GM19351 (cell line): Measurements from ENCODE around the gene SPOPL.
A peak's percentile ranks its signal among the peaks of the same experiment; 100 is the strongest.
"Not testable (repeated sequence)": the region's sequence is repeated elsewhere in the genome, so short reads cannot be mapped to it uniquely, and the experiment has no call there.

Source experiments
- ATAC-seq: cut with Tn5 transposase; IDR thresholded peaks from one replicate; pipeline ENCODE4 v1.9.1; 2021; ENCODE audit warnings: mild to moderate bottlenecking, moderate library complexity; ENCODE audit not compliant: unreplicated experiment

The SPOPL gene

DNA sequence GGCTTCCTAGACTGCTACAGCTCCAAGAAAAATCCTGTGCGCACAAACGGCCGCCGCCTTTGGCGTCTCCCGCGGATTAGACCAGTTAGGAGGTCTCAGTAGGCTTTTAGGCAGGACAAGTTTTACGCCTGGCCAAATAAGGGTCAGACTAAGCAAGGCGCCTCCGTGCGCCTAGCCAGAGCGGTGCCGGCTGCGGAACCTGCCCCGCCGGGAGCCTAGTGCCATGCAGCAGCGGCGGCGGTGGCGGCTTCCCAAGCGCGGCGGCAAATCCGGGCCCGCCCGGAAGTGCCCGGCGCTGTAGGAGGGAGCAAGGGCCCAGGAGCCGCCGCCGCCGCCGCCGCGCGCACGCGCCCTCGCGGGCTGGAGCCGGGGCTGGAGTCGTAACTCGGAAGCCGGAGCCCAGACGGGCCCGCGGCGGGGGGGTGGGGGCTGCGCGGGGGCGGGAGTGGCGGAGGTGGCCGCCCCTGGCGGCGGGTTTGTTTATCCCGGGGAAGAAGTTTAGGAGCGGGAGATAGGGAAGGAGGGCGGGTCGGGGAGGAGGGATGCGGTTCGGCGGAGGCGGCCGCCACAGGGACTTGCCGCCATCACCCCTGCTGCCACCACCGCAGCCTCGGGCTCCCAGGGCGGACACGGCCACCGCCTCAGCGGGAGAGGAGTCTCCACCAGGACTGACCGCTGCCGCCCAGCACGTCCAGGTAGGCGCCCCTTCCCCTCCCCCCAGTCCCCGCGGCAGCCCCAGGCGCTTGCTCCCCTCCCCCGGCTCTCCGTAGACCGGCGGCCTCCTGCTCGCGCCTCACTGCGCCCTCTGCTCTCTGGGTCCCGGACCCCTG lies at the start of gene SPOPL:
TSS of gene SPOPL (plus strand) at position 346 of the 830 bp plus-strand sequence. CDS start 48,447 bp downstream, outside the sequence.
- ATAC-seq: peak; percentile 65

- ATAC-seq: no peak
These were observed 49.2 kb upstream of the SPOPL start for GRCh38 chr2:138452324-138452723.

DNA sequence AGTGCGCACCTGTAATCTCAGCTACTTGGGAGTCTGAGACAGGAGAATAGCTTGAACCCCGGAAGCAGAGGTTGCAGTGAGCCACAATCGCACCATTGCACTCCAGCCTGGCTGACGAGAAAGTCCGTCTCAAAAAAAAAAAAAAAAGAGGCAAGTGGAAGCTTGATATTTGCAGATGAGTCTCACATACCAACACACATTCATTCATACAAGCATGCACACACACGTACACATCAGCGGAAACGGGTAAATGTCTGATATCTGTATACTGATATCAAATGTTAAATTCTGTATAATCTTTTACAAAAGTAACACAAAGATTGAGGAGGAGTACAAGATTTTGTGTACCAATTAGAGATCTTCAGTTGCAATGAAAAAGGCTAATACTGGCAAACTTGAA lies 47.8 kb upstream of the SPOPL start:
- ATAC-seq: no peak

- no peak for ATAC-seq
These were observed 46.8 kb upstream of the SPOPL start for GRCh38 chr2:138454761-138455160.

DNA sequence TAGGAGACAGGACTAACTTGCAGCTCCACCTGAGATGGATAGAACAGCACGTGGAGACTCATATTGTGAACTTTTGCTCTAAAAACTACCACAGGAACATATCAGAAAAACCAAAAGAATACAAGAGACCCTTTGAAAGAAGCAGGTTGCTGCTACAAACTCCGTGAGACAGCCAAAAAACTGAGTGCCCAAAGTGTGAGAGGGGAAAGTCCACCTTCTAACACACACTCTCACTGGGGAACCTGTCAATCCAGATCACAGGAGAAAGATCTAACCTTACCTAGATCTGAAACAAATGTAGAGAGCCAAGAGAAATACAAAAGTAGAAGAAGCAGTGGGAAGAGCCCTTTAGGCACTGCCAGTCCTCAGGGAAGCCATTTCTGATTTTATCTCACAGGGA lies 46.3 kb upstream of the SPOPL start:
- ATAC-seq: no peak

GRCh38 chr2:138455691-138456090 lies 45.9 kb upstream of the SPOPL start:
- ATAC-seq: no peak

DNA sequence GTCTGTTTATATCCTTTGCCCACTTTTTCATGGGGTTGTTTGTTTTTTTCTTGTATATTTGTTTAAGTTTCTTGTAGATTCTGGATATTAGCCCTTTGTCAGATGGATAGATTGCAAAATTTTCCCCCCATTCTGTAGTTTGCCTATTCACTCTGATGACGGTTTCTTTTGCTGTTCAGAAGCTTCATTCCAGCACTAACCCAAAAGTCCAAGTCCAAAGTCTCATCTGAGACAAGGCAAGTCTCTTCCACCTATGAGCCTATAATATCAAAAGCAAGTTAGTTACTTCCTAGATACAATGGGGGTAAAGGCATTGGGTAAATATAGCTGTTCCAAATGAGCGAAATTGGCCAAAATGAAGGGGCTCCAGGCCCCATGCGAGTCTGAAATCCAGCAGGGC lies 38.9 kb upstream of the SPOPL start:
- not testable (repeated sequence) for ATAC-seq

GRCh38 chr2:138468617-138469016 lies 33.0 kb upstream of the SPOPL start:
- ATAC-seq: no peak

DNA sequence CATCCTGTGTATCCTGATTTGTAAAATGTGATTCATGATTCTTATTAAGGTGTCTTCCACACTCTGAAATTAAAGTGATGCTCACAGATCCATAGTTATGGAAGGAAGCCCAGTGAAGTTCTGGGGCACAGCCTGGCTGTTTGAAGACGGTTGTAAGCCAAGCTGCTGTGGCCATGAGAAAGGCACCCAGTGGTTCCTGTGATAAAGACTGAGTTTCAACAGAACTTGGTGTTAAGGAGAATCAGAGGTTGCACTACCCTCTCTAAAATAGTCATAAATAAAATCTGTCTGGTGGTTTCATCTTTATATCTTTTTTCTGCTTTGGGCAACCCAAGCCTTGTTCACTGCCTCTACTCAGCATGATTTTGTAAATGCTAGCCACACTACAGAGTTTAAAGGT lies 32.2 kb upstream of the SPOPL start:
- ATAC-seq: no peak

DNA sequence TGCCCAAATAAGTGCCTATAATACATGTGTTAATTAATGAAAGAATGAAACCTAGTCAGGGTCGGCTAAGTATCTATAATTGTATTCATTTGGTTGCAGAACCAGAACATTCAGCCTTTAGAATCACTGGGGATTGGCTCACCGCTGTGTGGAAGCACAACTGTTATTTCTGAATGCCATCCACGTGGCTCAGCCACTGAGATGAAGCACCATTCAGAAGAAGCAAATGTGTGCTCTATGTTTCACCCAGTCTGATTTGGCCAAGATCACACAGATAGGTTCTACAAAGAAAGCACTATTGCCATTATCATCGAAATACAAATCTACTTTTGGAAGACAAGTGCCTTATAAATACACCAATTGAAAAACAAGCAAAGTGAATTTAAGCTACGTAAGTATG lies 30.6 kb upstream of the SPOPL start:
- no peak for ATAC-seq

- ATAC-seq: no peak
These were observed 27.3 kb upstream of the SPOPL start for GRCh38 chr2:138474100-138474825.

- peak; percentile 87 for ATAC-seq
These were observed 26.2 kb upstream of the SPOPL start for GRCh38 chr2:138475277-138475776.

DNA sequence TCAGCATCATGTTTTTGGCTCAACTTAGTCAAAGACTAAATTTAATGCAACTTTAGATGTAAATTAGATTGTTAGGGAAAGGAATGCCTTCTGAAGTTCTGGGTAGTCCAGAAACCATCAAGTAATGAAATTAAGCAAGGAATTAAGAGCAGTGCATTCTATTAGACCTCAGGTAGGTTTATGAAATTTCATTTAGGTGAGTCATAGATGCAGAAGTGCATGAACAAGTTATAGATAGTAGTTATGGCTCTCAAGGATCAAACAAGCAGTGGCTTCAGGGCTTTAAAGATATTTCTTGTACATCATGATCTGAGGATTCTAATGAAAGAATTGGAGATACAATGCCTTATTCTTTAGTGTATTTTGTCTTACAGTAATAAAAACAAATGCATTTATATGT lies 25.4 kb upstream of the SPOPL start:
- ATAC-seq: no peak

GRCh38 chr2:138476940-138477339 lies 24.6 kb upstream of the SPOPL start:
- ATAC-seq: no peak

- ATAC-seq: not testable (repeated sequence)
These were observed 18.8 kb upstream of the SPOPL start for GRCh38 chr2:138482796-138483195.

DNA sequence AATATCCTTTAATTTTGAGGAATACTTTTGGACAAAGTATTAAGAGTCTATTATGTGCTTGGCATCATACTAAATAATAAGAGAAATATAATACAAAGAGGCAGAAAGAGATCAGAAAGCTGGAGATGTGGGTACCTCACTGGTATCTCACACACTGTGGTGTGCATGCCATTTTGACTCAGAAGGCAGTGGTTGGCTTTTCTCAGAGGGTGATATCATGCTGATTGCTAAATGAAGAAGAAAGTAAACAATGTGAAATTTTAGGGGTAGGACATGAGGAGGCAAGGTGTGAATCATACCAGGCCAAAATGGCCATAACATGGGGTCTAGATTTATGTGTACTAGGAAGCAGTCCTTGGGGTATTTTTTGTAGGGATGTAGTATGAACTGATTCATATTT lies 16.6 kb upstream of the SPOPL start:
- ATAC-seq: no peak

DNA sequence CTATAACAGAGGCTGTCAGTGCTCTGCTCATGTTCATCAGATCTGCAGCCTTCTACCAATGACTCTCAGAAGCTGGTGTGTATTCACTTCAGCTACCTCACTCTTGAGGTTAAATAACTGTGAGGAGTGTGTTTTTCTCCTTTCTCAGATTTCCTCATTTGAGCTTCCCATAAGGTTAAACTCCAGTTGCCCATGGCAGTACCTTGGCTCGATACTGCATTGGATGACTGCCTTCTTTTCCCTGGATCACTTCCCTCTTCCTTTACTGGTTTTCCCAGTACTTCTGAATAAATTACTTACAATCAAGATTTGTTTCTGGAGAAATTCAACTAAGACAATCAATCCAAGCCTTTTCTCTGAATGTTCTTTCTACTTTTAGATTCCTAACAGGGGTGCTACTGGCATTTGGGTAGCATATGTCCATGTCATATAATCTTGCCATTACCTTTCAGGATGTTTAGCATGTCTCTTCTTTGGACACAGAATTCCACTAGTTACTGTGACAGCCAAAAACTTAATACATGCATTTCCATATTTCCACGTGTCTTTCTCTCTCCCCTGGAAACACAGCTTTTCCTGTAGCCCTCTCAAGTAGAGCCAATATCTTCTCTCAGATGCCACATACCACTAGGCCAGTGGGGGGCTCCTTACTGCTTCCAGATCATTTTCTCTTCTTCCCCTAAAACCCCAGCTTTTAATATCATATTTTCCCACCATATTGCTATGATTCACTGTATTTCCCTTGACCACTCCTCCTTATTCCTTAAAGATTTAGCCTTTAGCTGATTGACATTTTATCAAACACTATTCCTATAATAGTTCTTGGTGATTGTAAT lies 15.0 kb upstream of the SPOPL start:
- ATAC-seq: no peak

DNA sequence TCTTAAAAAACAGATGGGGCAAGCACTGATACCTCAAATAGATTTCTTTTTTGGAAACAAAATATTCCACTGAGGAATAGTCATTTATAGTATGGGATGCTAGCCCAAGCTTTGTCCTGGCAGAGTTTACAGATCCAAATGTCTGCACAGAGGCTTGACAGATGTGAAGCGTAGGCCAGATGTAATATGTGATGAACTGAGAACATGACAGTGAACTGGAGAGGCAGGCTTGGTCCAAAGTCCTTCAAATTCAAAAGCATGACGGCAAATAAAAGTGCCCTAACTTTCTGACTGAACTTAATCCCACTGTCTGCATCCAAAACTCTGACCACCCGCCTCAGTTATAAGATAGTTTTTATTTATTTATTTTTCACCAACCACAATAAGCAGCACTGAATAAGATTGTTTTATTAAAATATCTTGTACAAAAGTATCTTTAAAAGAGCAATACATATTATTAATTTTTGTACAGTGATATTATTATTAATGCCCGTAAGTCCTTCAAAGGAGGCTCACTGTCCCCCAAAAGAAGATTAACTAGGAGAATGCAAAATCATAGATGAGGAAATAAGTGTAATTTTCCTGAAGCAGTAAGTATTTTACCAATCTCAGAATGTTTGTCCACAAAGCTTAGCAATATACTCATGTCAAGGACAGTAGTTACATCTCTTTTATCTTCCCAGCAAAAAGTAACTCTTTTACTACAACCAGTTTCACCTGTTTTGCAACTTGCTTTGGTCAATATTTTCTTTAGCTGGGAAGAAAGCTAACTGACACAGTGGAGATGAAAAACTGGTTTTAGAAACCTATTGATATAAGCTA lies 10.7 kb upstream of the SPOPL start:
- no peak for ATAC-seq

GRCh38 chr2:138491495-138491862 lies 10.1 kb upstream of the SPOPL start:
- no peak for ATAC-seq

GRCh38 chr2:138492160-138492559 lies 9.4 kb upstream of the SPOPL start:
- ATAC-seq: no peak
